ENCODE measurements around the gene EIF2S1. TPM values are rescaled to one million over a fixed set of nuclear protein-coding genes. Genes with fewer than 3 reads are reported as not detected.

EIF2S1 gene
- total RNA-seq, 1 donor from 2014 or later: 108 TPM

Small RNAs within 50 kb of the gene (small RNA-seq; reads per million reads assigned to genes)
- not detected for gene RF00019 (ENCODE audit: low replicate concordance)

Other genes with a start within 250 kb of the EIF2S1 start
- gene GARIN2, start 170.9 kb upstream of the EIF2S1 start, total RNA-seq: not detected
- 17.8 TPM for gene PALS1, start 118.9 kb upstream of the EIF2S1 start, total RNA-seq
- 84.3 TPM for gene ATP6V1D, start 524 bp upstream of the EIF2S1 start, total RNA-seq
- 14.0 TPM for gene PLEK2, start 51.8 kb downstream of the EIF2S1 start, total RNA-seq
- gene TMEM229B, start 128.4 kb downstream of the EIF2S1 start, total RNA-seq: 0.49 TPM
- gene PLEKHH1, start 173.0 kb downstream of the EIF2S1 start, total RNA-seq: 8.7 TPM
- gene PIGH, start 239.9 kb downstream of the EIF2S1 start, total RNA-seq: 21.3 TPM